Panc1 (cell line): ENCODE results near the gene GPR61.

ENCODE experiments used
- TCF7L2 ChIP-seq: IDR thresholded peaks from 2 replicates; pipeline ENCODE4 v1.6.1; 2011; ENCODE audit warnings: mild to moderate bottlenecking, low read depth, low read length, inconsistent platforms
- TF ChIP-seq, protein P1 (sequence below): fragments of 450-650 bp; IDR thresholded peaks from 2 replicates; pipeline ENCODE4 v1.5.1; 2017; ENCODE audit warnings: mild to moderate bottlenecking
- TF ChIP-seq, protein P2 (sequence below), 2 experiments: IDR thresholded peaks; 2 replicates each; pipeline ENCODE4 v1.6.1; 2011 to 2012; ENCODE audit warnings: low read depth in 2 of 2, control low read depth in 1 of 2, low read length in 1 of 2, mild to moderate bottlenecking in 1 of 2, moderate library complexity in 1 of 2; ENCODE audit not compliant: insufficient read depth in 1 of 2

DNA sequence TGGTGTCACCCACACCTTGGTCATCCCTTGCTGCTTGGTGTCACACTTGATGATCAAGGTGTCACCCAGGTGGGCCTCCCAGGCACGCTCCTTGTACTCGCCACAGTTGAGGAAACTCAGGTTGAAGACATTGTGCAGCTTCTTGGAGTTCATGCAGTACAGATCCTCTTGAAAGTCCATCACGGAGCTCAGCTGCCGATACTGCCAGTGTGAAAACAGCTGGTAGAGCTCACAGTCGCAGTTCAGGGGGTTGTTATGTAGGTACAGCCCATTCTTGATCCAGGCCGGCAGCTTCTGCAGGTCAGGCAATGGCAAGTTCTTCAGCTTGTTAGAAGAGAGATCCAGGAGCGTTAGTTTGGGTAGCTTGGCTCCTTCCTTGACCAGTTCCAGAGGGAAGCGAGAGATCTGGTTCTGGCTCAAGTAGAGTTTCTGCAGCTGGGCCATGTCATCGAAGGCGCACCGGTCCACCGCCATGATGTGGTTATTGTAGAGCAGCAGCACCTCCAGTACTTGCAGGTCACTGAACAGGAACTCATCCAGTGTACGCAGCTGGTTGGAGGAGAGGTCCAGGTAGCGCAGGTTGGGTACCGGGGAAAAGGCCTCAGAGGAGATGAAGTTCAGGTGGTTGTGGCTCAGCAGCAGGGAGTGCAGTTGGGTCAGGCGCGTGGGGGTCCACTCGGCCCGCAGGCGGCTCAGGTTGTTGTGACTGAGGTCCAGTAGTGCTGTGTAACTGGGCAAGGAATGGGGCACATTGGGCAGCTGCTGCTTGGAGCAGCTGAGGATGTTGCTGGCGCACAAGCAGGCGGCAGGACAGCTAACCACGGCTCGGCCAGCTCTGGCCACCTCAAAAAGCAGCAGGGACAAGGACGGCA lies 31.4 kb upstream of the GPR61 start:
- no peak for TF ChIP-seq TCF7L2
- TF ChIP-seq, protein P1, sequence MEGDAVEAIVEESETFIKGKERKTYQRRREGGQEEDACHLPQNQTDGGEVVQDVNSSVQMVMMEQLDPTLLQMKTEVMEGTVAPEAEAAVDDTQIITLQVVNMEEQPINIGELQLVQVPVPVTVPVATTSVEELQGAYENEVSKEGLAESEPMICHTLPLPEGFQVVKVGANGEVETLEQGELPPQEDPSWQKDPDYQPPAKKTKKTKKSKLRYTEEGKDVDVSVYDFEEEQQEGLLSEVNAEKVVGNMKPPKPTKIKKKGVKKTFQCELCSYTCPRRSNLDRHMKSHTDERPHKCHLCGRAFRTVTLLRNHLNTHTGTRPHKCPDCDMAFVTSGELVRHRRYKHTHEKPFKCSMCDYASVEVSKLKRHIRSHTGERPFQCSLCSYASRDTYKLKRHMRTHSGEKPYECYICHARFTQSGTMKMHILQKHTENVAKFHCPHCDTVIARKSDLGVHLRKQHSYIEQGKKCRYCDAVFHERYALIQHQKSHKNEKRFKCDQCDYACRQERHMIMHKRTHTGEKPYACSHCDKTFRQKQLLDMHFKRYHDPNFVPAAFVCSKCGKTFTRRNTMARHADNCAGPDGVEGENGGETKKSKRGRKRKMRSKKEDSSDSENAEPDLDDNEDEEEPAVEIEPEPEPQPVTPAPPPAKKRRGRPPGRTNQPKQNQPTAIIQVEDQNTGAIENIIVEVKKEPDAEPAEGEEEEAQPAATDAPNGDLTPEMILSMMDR, result no peak
- TF ChIP-seq, protein P2, sequence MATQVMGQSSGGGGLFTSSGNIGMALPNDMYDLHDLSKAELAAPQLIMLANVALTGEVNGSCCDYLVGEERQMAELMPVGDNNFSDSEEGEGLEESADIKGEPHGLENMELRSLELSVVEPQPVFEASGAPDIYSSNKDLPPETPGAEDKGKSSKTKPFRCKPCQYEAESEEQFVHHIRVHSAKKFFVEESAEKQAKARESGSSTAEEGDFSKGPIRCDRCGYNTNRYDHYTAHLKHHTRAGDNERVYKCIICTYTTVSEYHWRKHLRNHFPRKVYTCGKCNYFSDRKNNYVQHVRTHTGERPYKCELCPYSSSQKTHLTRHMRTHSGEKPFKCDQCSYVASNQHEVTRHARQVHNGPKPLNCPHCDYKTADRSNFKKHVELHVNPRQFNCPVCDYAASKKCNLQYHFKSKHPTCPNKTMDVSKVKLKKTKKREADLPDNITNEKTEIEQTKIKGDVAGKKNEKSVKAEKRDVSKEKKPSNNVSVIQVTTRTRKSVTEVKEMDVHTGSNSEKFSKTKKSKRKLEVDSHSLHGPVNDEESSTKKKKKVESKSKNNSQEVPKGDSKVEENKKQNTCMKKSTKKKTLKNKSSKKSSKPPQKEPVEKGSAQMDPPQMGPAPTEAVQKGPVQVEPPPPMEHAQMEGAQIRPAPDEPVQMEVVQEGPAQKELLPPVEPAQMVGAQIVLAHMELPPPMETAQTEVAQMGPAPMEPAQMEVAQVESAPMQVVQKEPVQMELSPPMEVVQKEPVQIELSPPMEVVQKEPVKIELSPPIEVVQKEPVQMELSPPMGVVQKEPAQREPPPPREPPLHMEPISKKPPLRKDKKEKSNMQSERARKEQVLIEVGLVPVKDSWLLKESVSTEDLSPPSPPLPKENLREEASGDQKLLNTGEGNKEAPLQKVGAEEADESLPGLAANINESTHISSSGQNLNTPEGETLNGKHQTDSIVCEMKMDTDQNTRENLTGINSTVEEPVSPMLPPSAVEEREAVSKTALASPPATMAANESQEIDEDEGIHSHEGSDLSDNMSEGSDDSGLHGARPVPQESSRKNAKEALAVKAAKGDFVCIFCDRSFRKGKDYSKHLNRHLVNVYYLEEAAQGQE (IDR thresholded peaks at IDR 0.05; ENCODE audit: insufficient read depth in 1 of 2, low read depth in 2 of 2, low read length in 1 of 2), result no peak
